Heart left ventricle (tissue), 16 donors: Measurements from ENCODE around the gene NUP50. TPM values are rescaled to one million over a fixed set of nuclear protein-coding genes. Genes with fewer than 3 reads are reported as not detected.
A peak's percentile ranks its signal among the peaks of the same experiment; 100 is the strongest.

Experiments used
- ATAC-seq, 4 donors: fragments of 200-7000 bp; cut with Tn5 transposase; one replicate each; pipeline ENCODE4 v1.9.1; 2020 to 2022; ENCODE audit warnings: moderate library complexity in 4 of 4, mild to moderate bottlenecking in 3 of 4, moderate number of reproducible peaks in 1 of 4
- DNase-seq, 5 donors: peaks; one replicate each; pipeline ENCODE4 v3.0.0-alpha.2; 2020
- H3K27ac ChIP-seq, 12 donors: fragments of 200-600 bp; sonication (generic) in 4 of 12; one replicate each; pipeline versions ENCODE4 v1.5.0 to v1.8.0; 2016 to 2022; ENCODE audit warnings: mild to moderate bottlenecking in 2 of 12
- H3K27me3 ChIP-seq, 9 donors: fragments of 200-600 bp; sonication (generic) in 2 of 9; one replicate each; pipeline versions ENCODE4 v1.5.1 to v1.8.0; 2016 to 2022; ENCODE audit warnings: mild to moderate bottlenecking in 3 of 9
- H3K36me3 ChIP-seq, 9 donors: fragments of 200-600 bp; sonication (generic) in 2 of 9; one replicate each; pipeline versions ENCODE4 v1.5.0 to v1.8.0; 2018 to 2022; ENCODE audit warnings: mild to moderate bottlenecking in 2 of 9
- H3K4me1 ChIP-seq, 12 donors: fragments of 200-600 bp; sonication (generic) in 4 of 12; one replicate each; pipeline versions ENCODE4 v1.5.0 to v1.8.0; 2016 to 2022; ENCODE audit warnings: mild to moderate bottlenecking in 3 of 12
- H3K4me3 ChIP-seq, 12 donors: fragments of 200-600 bp; sonication (generic) in 4 of 12; one replicate each; pipeline versions ENCODE4 v1.5.0 to v1.8.0; 2017 to 2022; ENCODE audit warnings: mild to moderate bottlenecking in 9 of 12, moderate library complexity in 4 of 12
- H3K9me3 ChIP-seq, 12 donors: fragments of 200-600 bp; sonication (generic) in 4 of 12; one replicate each; pipeline versions ENCODE4 v1.5.0 to v1.8.0; 2016 to 2022; ENCODE audit warnings: mild to moderate bottlenecking in 1 of 12
- POLR2A ChIP-seq, 2 donors: fragments of 450-650 bp; IDR thresholded peaks; one replicate each; pipeline ENCODE4 v1.6.1; 2017; ENCODE audit warnings: antibody characterized with exemption in 2 of 2, mild to moderate bottlenecking in 2 of 2, moderate library complexity in 2 of 2
- WGBS, 4 donors: extraction: QIAGEN DNeasy Blood & Tissue Kit in 2 of 4; methylation state at CpG; one replicate each; pipeline versions ENCODE4 v1.1.5 to v1.1.7; 2013 to 2018; 5-methylcytosine and 5-hydroxymethylcytosine counted together
- intact Hi-C, 10 donors: fragments of 100-400 bp; cut with DNase I; formaldehyde crosslinking; loops; one replicate each; pipeline versions ENCODE4 v1.11.1 to v1.14.2; 2022
- polyA plus RNA-seq, 2 donors: library from polyadenylated mRNA; stranded (reverse); fragments of 200-250 nt; gene quantifications; one replicate each; pipeline ENCODE4 v1.2.3, GENCODE V29; 2013
- total RNA-seq, 9 donors: library from RNA; depleted of rRNA in 2 of 9; stranded (reverse); fragments of >200 nt in 2 of 9; fragmentation: NEBNext Ultra II Directional in 3 of 9; extraction: Animal tissue kit (Norgen Biotek cat#: 25700) in 3 of 9; gene quantifications; one replicate each; pipeline versions ENCODE4 v1.1.0 to v1.2.4, GENCODE V29; 2016 to 2023
- TF ChIP-seq, protein P1 (sequence below), 12 donors: fragments of 200-600 bp; sonication (generic) in 4 of 12; IDR thresholded peaks; one replicate each; pipeline versions ENCODE4 v1.5.0 to v1.8.0; 2018 to 2022; ENCODE audit warnings: antibody characterized with exemption in 12 of 12, mild to moderate bottlenecking in 5 of 12
- donor health status: ischemic (EF 13 %, LVEDD 7.1; RV severe dilation, severe dysfunction).
- donor health status: healthy with polysubstance abuse.
- donor health status: DM: no; HTN: yes; CAD: no.
- donor health status: DM: no; HTN: no; CAD: no.
- donor health status: ischemic (EF 25% LVEDD 6.9; RV normal size, moderate dysfunction).
- donor health status: ischemic (EF 25% LVEDD 5.7; RV mildly dilated, moderate dysfunction).
- donor health status: healthy.
- donor health status: DM: yes; HTN: yes; CAD: no.
- donor health status: ischemic (EF 35%, LVEDD 5.7; RV mildly dilated, moderate dysfunction).
- donor health status: nonischemic (EF 11% LVEDD 7.7; RV severe dilation, severe dysfunction).
- donor health status: DM: yes; HTN: yes; CAD: no.
- donor health status: PGD.
- donor health status: ischemic (EF 29% LVEDD 5.4; RV normal size, mild dysfunction).
- donor health status: nonischemic (EF 23%, LVEDD 6.1; RV moderate dilation, normal function).

Gene NUP50
- total and polyA plus RNA-seq, 11 donors = 5.8 to 42.6 (median 14.1) TPM

- 66 to 69% (median 67%) methylated on average over 5 of the region's 5 CpGs for WGBS, 4 donors
- H3K4me1 ChIP-seq = peaks cover 0 to 62% (median 4%) of the 10 kb centered on the region in 12 donors
- no peak for TF ChIP-seq POLR2A (IDR thresholded peaks at IDR 0.05)
- H3K4me3 ChIP-seq = no peak overlapping the region
- no peaks in the 10 kb centered on the region for H3K36me3 ChIP-seq
- no peaks in the 10 kb centered on the region for H3K27me3 ChIP-seq
- no peak for ATAC-seq
- intact Hi-C loops = no loop called here
- DNase-seq = no peak
- no peaks in the 10 kb centered on the region for H3K9me3 ChIP-seq
- no peak overlapping the region for H3K27ac ChIP-seq
Observed at GRCh38 chr22:45221201-45221600, 57.5 kb downstream of the NUP50 start.

DNA sequence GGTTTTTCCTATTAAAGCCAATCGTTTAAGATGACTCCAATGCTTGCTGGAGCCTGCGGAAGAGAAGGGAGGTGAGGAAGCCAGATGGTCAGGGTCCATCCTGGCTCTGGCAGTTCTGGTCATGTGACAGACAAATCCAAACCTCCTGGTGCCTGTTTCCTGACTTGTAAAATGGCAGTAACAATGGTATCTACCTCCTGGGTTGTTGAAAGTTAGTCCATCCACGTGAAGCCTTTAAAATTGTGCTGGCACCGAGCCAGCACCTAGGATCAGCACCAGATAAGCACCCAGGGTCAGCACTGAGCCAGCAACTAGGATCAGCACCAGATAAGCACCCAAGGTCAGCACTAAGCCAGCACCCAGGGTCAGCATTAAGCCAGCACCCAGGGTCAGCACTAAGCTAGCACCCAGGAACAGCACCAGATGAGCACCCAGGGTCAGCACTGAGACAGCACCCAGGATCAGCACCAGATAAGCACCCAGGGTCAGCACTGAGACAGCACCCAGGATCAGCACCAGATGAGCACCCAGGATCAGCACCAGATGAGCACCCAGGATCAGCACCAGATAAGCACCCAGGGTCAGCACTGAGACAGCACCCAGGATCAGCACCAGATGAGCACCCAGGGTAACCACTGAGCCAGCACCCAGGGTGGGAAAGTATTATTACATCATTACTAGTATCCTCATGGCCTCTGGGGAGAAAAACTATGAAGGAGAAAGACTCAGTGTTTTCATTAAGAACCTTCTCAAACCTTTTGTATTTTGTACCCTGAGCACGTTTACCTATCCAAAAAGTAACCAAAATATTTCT, 59.8 kb downstream of the NUP50 start:
- no peak overlapping the region for H3K4me3 ChIP-seq
- H3K4me1 ChIP-seq = peaks cover 0 to 79% (median 4%) of the 10 kb centered on the region in 12 donors
- TF ChIP-seq POLR2A (IDR thresholded peaks at IDR 0.05) = no peak
- TF ChIP-seq, protein P1, sequence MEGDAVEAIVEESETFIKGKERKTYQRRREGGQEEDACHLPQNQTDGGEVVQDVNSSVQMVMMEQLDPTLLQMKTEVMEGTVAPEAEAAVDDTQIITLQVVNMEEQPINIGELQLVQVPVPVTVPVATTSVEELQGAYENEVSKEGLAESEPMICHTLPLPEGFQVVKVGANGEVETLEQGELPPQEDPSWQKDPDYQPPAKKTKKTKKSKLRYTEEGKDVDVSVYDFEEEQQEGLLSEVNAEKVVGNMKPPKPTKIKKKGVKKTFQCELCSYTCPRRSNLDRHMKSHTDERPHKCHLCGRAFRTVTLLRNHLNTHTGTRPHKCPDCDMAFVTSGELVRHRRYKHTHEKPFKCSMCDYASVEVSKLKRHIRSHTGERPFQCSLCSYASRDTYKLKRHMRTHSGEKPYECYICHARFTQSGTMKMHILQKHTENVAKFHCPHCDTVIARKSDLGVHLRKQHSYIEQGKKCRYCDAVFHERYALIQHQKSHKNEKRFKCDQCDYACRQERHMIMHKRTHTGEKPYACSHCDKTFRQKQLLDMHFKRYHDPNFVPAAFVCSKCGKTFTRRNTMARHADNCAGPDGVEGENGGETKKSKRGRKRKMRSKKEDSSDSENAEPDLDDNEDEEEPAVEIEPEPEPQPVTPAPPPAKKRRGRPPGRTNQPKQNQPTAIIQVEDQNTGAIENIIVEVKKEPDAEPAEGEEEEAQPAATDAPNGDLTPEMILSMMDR (IDR thresholded peaks at IDR 0.05) = no peak
- H3K27ac ChIP-seq = peak overlapping the region in 1 of 12 donors; percentile 40
- no peaks in the 10 kb centered on the region for H3K27me3 ChIP-seq
- ATAC-seq (no peak), DNase-seq (no peak)
- intact Hi-C loops = no loop called here
- 62 to 70% (median 66%) methylated on average over 5 of the region's 5 CpGs for WGBS, 4 donors
- no peaks in the 10 kb centered on the region for H3K36me3 ChIP-seq
- H3K9me3 ChIP-seq = no peaks in the 10 kb centered on the region

DNA sequence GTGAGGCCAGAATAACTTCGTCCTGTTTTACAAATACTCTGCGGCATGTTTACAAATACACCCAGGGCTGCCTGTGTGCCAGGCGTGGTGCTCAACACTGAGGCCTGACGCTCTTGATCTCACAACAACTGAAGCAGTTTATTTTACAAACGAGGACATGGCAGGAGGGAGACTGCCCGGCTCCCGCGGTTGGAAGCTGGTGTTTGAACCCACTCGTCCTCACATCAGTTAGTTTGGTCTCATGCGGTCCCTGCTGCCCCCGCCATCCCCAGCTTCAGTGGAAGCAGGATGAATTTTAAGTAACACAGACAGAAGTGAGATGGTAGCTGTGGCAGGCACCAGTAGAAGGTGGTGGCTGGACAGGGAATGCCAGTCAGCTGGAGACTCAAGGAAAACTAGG, 60.6 kb downstream of the NUP50 start:
- ATAC-seq (no peak), DNase-seq (no peak)
- Histone ChIP-seq H3K9me3 (no peaks in the 10 kb centered on the region), H3K27me3 (no peaks in the 10 kb centered on the region), H3K36me3 (no peaks in the 10 kb centered on the region), H3K4me1 (peaks cover 0 to 73% (median 4%) of the 10 kb centered on the region in 12 donors), H3K27ac (no peak overlapping the region), H3K4me3 (no peak overlapping the region)
- 84 to 87% (median 86%) methylated on average over 11 of the region's 11 CpGs for WGBS, 4 donors
- intact Hi-C loops = no loop called here
- TF ChIP-seq, protein P1 (IDR thresholded peaks at IDR 0.05) = no peak
- TF ChIP-seq POLR2A (IDR thresholded peaks at IDR 0.05) = no peak

DNA sequence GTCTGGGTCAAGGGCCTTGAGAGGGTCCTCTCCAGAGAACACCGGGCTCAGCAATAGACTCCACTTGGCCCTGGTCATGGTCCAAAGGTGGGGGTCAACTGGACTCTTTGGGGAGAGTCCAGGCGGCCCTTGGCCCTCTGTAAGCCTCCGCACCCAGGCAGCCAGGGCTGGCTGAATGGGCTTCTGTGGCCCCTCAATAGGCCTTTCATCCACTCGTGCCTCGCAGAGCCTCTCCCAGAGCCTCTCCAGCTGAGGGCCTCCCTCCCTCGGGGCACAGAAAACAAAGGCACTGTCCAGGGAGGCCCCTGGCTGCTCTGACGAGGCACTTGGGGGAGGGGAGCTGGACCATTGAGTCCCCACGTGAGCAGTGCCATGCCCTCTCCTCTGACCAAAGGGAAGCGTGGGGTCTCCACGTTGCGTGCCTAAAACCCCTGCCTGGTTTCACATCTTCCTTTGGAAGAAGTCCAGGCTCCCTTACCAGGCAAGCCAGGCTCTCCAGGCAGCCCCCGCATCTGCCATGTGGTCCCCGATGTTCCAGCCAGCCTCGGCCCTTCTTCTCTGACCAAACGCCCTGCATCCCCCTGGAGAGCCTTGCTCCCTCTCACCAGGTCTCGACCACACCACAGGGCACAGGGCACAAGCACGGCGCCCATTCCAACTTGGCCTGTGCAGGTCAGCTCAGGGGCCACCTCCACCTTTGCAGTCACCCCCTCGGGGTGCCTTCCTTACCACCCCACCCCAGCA, 61.4 kb downstream of the NUP50 start:
- 84 to 88% (median 86%) methylated on average over 12 to 19 of the region's 19 CpGs for WGBS, 4 donors
- TF ChIP-seq POLR2A (IDR thresholded peaks at IDR 0.05) = no peak
- TF ChIP-seq, protein P1 (IDR thresholded peaks at IDR 0.05) = no peak
- no peaks in the 10 kb centered on the region for H3K36me3 ChIP-seq
- intact Hi-C loops = no loop called here
- no peak for ATAC-seq
- DNase-seq = peak in 1 of 5 donors; percentile 13
- peaks cover 0 to 77% (median 4%) of the 10 kb centered on the region in 12 donors for H3K4me1 ChIP-seq
- no peak overlapping the region for H3K4me3 ChIP-seq
- H3K27me3 ChIP-seq = no peaks in the 10 kb centered on the region
- H3K9me3 ChIP-seq = no peaks in the 10 kb centered on the region
- peak overlapping the region in 2 of 12 donors; percentile 54 to 76 for H3K27ac ChIP-seq
